KMS-11 (cell line): Measurements from ENCODE around the gene JMJD1C.

Experiments
- H2AFZ ChIP-seq: fragments of 200-600 bp; sonication (generic); 2 replicates; pipeline ENCODE4 v1.6.1; 2016; ENCODE audit warnings: antibody characterized with exemption, mixed run types, low read depth
- H3K27ac ChIP-seq: fragments of 200-600 bp; sonication (generic); 2 replicates; pipeline ENCODE4 v1.6.1; 2016; ENCODE audit warnings: mild to moderate bottlenecking, mixed run types
- H3K27me3 ChIP-seq: fragments of 200-600 bp; sonication (generic); 2 replicates; pipeline ENCODE4 v1.6.1; 2017; ENCODE audit warnings: mild to moderate bottlenecking, low read depth, mixed run types, moderate library complexity; ENCODE audit not compliant: insufficient read depth
- H3K36me3 ChIP-seq: fragments of 200-600 bp; sonication (generic); 2 replicates; pipeline ENCODE4 v1.6.1; 2017; ENCODE audit warnings: mild to moderate bottlenecking, mixed run types; ENCODE audit not compliant: insufficient read depth
- H3K4me1 ChIP-seq: fragments of 200-600 bp; sonication (generic); 2 replicates; pipeline ENCODE4 v1.6.1; 2016; ENCODE audit warnings: mild to moderate bottlenecking, low read depth, mixed run types; ENCODE audit not compliant: poor library complexity, severe bottlenecking
- H3K4me2 ChIP-seq: fragments of 200-600 bp; sonication (generic); 2 replicates; pipeline ENCODE4 v1.7.0; 2016; ENCODE audit warnings: mild to moderate bottlenecking, mixed run types
- H3K4me3 ChIP-seq: fragments of 200-600 bp; sonication (generic); IDR thresholded peaks from 2 replicates; pipeline ENCODE4 v1.6.1; 2017; ENCODE audit warnings: low read depth, low read length, mixed read lengths; ENCODE audit not compliant: insufficient read depth
- H3K79me2 ChIP-seq: fragments of 200-600 bp; sonication (generic); 2 replicates; pipeline ENCODE4 v1.6.1; 2016; ENCODE audit warnings: low read depth, mixed run types; ENCODE audit not compliant: insufficient read depth
- H3K9ac ChIP-seq: fragments of 200-600 bp; sonication (generic); 2 replicates; pipeline ENCODE4 v1.6.1; 2016; ENCODE audit warnings: mild to moderate bottlenecking, mixed run types
- H4K20me1 ChIP-seq: fragments of 200-600 bp; sonication (generic); 2 replicates; pipeline ENCODE4 v1.6.1; 2016; ENCODE audit warnings: mild to moderate bottlenecking, mixed run types; ENCODE audit not compliant: insufficient read depth
- CTCF ChIP-seq: fragments of 200-600 bp; sonication (generic); conservative IDR thresholded peaks from 2 replicates; pipeline ENCODE4 v1.6.1; 2017; ENCODE audit warnings: low read depth, mild to moderate bottlenecking, antibody characterized with exemption, low read length, moderate library complexity, mixed read lengths

The JMJD1C gene

DNA sequence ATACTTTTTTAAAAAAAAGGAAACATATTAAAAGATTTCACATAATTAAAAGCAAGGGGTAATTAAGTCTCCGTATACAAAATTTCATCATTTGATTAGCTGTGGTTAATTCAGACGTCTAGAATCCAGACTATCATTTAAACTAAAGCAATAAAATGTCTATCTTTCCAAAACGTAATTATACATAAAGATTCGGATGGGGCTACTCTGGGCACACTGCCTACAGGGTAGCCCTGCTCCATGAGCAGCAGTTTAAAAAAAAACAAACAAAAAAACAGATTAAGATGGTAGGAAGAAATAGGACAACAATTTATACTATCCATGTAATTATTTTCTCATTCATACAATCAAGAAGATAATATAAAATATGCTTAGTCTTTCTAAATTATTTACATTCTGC, 236.6 kb downstream of the JMJD1C start:
- no peaks in the 10 kb centered on the region for H3K27me3 ChIP-seq
- no peak for TF ChIP-seq CTCF
- peaks cover 16% of the 10 kb centered on the region for H4K20me1 ChIP-seq

DNA sequence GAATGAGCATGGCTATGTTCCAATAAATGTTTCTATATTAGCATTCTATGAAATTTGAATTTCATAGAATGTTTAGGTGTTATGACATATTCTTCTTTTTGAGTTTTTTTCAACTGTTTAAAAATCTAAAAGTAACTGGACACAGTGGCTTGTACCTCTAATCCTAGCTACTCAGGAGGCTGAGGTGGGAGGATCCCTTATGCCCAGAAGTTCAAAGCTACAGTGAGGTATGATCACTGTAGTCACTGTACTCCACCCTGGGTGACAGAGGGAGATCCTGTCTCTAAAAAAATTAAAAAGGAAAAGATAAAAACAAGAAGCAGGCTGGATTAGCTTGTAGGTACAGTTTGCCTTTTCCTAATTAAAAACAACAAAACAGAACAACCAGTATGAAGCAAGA, 237.5 kb downstream of the JMJD1C start:
- Histone ChIP-seq H3K27me3 (no peaks in the 10 kb centered on the region), H3K79me2 (peaks cover 87% of the 10 kb centered on the region), H3K27ac (no peak overlapping the region), H3K4me2 (no peak overlapping the region), H3K4me3 (no peak overlapping the region), H3K4me1 (peaks cover 14% of the 10 kb centered on the region), H4K20me1 (peaks cover 15% of the 10 kb centered on the region), H3K36me3 (no peaks in the 10 kb centered on the region), H2AFZ (no peak overlapping the region), H3K9ac (no peak overlapping the region)
- no peak for TF ChIP-seq CTCF

More for the DNA sequence above, 236.6 kb downstream of the JMJD1C start:
- Histone ChIP-seq H3K4me2 (no peak overlapping the region), H3K4me1 (peaks cover 14% of the 10 kb centered on the region), H3K9ac (no peak overlapping the region), H2AFZ (no peak overlapping the region), H3K4me3 (no peak overlapping the region), H3K36me3 (no peaks in the 10 kb centered on the region), H3K79me2 (peaks cover 94% of the 10 kb centered on the region), H3K27ac (no peak overlapping the region)

- Histone ChIP-seq H3K36me3 (no peaks in the 10 kb centered on the region), H3K4me3 (no peak overlapping the region), H3K27ac (no peak overlapping the region), H3K27me3 (no peaks in the 10 kb centered on the region), H3K79me2 (peaks cover 79% of the 10 kb centered on the region), H3K4me1 (peaks cover 14% of the 10 kb centered on the region), H4K20me1 (peaks cover 11% of the 10 kb centered on the region), H3K9ac (no peak overlapping the region), H3K4me2 (no peak overlapping the region), H2AFZ (no peak overlapping the region)
- TF ChIP-seq CTCF, result no peak
These were observed 238.4 kb downstream of the JMJD1C start for GRCh38 chr10:63227207-63227895.

- H3K4me2 ChIP-seq, result no peak overlapping the region
- H3K4me1 ChIP-seq, result peaks cover 12% of the 10 kb centered on the region
- peaks cover 69% of the 10 kb centered on the region for H3K79me2 ChIP-seq
- no peak for TF ChIP-seq CTCF
- H3K36me3 ChIP-seq, result no peaks in the 10 kb centered on the region
- no peak overlapping the region for H2AFZ ChIP-seq
- H3K4me3 ChIP-seq, result no peak overlapping the region
- H3K27me3 ChIP-seq, result no peaks in the 10 kb centered on the region
- no peak overlapping the region for H3K9ac ChIP-seq
- H3K27ac ChIP-seq, result no peak overlapping the region
- peaks cover 7% of the 10 kb centered on the region for H4K20me1 ChIP-seq
These were observed 241.5 kb downstream of the JMJD1C start for GRCh38 chr10:63224241-63224640.
